Adrenal gland (tissue), 12 donors: Measurements from ENCODE around the gene TCF4. TPM values are rescaled to one million over a fixed set of nuclear protein-coding genes. Genes with fewer than 3 reads are reported as not detected.

Experiments
- DNase-seq, 7 donors: peaks; one replicate each; pipeline ENCODE4 v3.0.0-alpha.2; 2019 to 2020
- H3K27ac ChIP-seq, 5 donors: fragments of 200-600 bp; sonication (generic) in 4 of 5; 1 replicate in 3 of 5; 2 replicates in 2 of 5; pipeline versions ENCODE4 v1.5.1 to v1.8.0; 2016 to 2020; ENCODE audit warnings: mild to moderate bottlenecking in 1 of 5
- H3K27me3 ChIP-seq: fragments of 200-600 bp; 2 replicates; pipeline ENCODE4 v1.8.0; 2021
- H3K36me3 ChIP-seq, 2 donors: fragments of 200-600 bp; replicated peaks in 1 of 2; 1 replicate in 1 of 2; 2 replicates in 1 of 2; pipeline versions ENCODE4 v1.5.1 to v1.8.0; 2018 to 2022
- H3K4me1 ChIP-seq, 2 donors: fragments of 200-600 bp; replicated peaks in 1 of 2; 1 replicate in 1 of 2; 2 replicates in 1 of 2; pipeline versions ENCODE4 v1.5.1 to v1.8.0; 2018 to 2021
- H3K4me3 ChIP-seq, 4 donors: fragments of 200-600 bp; sonication (generic) in 3 of 4; one replicate each; pipeline ENCODE4 v1.5.1; 2016 to 2018
- H3K9me3 ChIP-seq, 3 donors: fragments of 200-600 bp; sonication (generic) in 1 of 3; replicated peaks in 1 of 3; 1 replicate in 2 of 3; 2 replicates in 1 of 3; pipeline versions ENCODE4 v1.5.1 to v1.8.0; 2016 to 2021
- POLR2A ChIP-seq, 2 donors: fragments of 450-650 bp; IDR thresholded peaks; one replicate each; pipeline ENCODE4 v1.6.1; 2017; ENCODE audit warnings: antibody characterized with exemption in 2 of 2, mild to moderate bottlenecking in 2 of 2, moderate library complexity in 1 of 2
- WGBS, 4 donors: extraction: QIAGEN DNeasy Blood & Tissue Kit in 2 of 4; methylation state at CpG; one replicate each; pipeline versions ENCODE4 v1.1.5 to v1.1.7; 2013 to 2017; 5-methylcytosine and 5-hydroxymethylcytosine counted together
- intact Hi-C, 2 donors: fragments of 100-400 bp; cut with DNase I; formaldehyde crosslinking; loops; one replicate each; pipeline versions ENCODE4 v1.14.1 to v1.15.0; 2022 to 2023
- polyA plus RNA-seq, 3 donors: library from polyadenylated mRNA; stranded (reverse); fragments of 200-250 nt in 2 of 3; fragments of 350-450 nt in 1 of 3; fragmentation: Illumina TruSeq in 1 of 3; extraction: RNeasy Lipid Tissue Mini Kit (QIAGEN cat#74804) in 1 of 3; gene quantifications; one replicate each; pipeline ENCODE4 v1.2.3, GENCODE V29; 2013 to 2014
- total RNA-seq, 9 donors: library from RNA; depleted of rRNA in 4 of 9; stranded (reverse); fragments of >200 nt in 4 of 9; fragments of 120-200 nt in 1 of 9; fragmentation: NEBNext Ultra II Directional in 1 of 9; extraction: Animal tissue kit (Norgen Biotek cat#: 25700) in 1 of 9; gene quantifications; one replicate each; pipeline versions ENCODE4 v1.1.0 to v1.2.4, GENCODE V29; 2013 to 2023
- TF ChIP-seq, protein P1 (sequence below), 6 experiments: fragments of 450-650 bp in 4 of 6; fragments of 200-600 bp in 2 of 6; sonication (generic) in 1 of 6; IDR thresholded peaks; 1 replicate in 5 of 6; 2 replicates in 1 of 6; pipeline versions ENCODE4 v1.5.1 to v1.8.0; 2016 to 2021; ENCODE audit warnings: antibody characterized with exemption in 6 of 6, mild to moderate bottlenecking in 2 of 6, moderate library complexity in 1 of 6
- donor health status: healthy with polysubstance abuse.
- donor health status: Bipolar disorder and iron deficiency.
- donor health status: DM: yes; HTN: yes; CAD: no.
- donor health status: DM: no; HTN: no; CAD: no.
- donor health status: DM: no; HTN: no; CAD: no.
- donor health status: DM: yes; HTN: yes; CAD: no.

Gene TCF4
- total and polyA plus RNA-seq, 12 donors, result 21.9 to 196 (median 112) TPM

DNA sequence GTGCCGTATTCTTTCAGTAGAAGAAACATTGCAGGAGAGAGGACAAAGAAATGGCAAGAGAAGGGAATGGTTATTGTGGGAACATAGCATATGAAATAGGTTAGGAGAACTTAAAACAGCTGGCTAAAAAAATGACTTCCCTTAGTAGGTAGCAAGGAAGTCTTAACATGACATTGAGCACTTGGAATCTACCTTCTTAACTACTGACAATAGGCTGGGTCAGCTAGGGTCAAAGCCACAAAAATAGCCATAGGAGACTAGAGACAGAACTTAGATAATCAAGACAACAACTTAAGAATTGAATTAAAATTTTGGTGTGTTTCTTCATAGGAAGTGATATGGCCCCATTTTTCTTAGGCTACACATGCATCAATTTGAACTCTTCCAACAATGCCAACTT lies 227.9 kb downstream of the TCF4 start:
- Histone ChIP-seq H3K27me3 (no peaks in the 10 kb centered on the region), H3K4me1 (no peaks in the 10 kb centered on the region), H3K9me3 (no peaks in the 10 kb centered on the region), H3K4me3 (no peak overlapping the region), H3K36me3 (no peaks in the 10 kb centered on the region), H3K27ac (no peak overlapping the region)
- 85 to 95% (median 93%) methylated on average over 1 of the region's 1 CpG for WGBS, 4 donors
- no peak for DNase-seq
- TF ChIP-seq, protein P1, sequence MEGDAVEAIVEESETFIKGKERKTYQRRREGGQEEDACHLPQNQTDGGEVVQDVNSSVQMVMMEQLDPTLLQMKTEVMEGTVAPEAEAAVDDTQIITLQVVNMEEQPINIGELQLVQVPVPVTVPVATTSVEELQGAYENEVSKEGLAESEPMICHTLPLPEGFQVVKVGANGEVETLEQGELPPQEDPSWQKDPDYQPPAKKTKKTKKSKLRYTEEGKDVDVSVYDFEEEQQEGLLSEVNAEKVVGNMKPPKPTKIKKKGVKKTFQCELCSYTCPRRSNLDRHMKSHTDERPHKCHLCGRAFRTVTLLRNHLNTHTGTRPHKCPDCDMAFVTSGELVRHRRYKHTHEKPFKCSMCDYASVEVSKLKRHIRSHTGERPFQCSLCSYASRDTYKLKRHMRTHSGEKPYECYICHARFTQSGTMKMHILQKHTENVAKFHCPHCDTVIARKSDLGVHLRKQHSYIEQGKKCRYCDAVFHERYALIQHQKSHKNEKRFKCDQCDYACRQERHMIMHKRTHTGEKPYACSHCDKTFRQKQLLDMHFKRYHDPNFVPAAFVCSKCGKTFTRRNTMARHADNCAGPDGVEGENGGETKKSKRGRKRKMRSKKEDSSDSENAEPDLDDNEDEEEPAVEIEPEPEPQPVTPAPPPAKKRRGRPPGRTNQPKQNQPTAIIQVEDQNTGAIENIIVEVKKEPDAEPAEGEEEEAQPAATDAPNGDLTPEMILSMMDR (IDR thresholded peaks at IDR 0.05), result no peak
- no peak for TF ChIP-seq POLR2A (IDR thresholded peaks at IDR 0.05)
- intact Hi-C loops, result no loop called here

DNA sequence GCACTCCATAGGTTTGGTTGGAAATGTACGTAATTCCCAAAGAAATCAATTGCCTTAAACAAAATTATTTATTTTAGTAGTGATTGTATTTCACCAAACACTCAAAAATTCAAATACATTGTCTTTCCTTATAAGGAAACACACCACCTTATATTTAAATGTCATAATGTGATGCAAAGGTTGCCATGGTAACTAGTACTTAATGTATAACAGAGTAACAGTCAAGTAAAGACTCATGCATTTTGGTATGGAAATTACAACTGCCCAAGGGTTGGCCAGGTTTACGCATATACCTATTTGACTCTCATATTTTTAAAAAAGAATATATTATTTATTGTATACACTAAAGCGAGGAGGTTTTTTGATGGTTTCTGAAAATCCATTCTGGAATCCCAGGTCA lies 231.2 kb downstream of the TCF4 start:
- no peaks in the 10 kb centered on the region for H3K9me3 ChIP-seq
- no peaks in the 10 kb centered on the region for H3K27me3 ChIP-seq
- WGBS, 4 donors, result 94 to 97% (median 97%) methylated on average over 3 of the region's 3 CpGs
- H3K27ac ChIP-seq, result no peak overlapping the region
- intact Hi-C loops, result no loop called here
- H3K4me1 ChIP-seq, result no peaks in the 10 kb centered on the region
- no peak for TF ChIP-seq POLR2A (IDR thresholded peaks at IDR 0.05)
- TF ChIP-seq, protein P1 (IDR thresholded peaks at IDR 0.05), result no peak
- no peak for DNase-seq
- H3K4me3 ChIP-seq, result no peak overlapping the region
- no peaks in the 10 kb centered on the region for H3K36me3 ChIP-seq

DNA sequence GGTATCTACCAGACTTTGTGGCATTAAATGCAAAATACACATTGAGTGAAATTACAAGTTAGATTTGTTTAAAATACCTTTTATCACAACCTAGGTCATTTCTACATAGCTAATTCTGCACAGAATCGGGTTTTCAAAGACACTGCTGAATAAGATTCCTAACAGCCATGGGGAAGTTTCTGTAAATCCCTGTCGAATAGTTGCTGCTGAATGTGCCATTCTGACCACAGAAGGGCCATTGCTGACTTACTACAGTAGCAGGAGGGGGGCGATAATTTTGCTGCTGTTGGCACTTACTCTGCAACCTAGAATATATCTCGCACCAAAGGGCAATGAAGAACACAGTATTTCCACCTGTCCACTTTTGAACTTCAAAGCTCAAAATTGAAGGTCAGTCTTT lies 232.8 kb downstream of the TCF4 start:
- intact Hi-C loops, result no loop called here
- TF ChIP-seq POLR2A (IDR thresholded peaks at IDR 0.05), result no peak
- TF ChIP-seq, protein P1 (IDR thresholded peaks at IDR 0.05), result no peak
- WGBS, 4 donors, result 72 to 81% (median 76%) methylated on average over 4 of the region's 4 CpGs
- Histone ChIP-seq H3K27ac (no peak overlapping the region), H3K9me3 (no peaks in the 10 kb centered on the region), H3K27me3 (no peaks in the 10 kb centered on the region), H3K36me3 (no peaks in the 10 kb centered on the region), H3K4me1 (no peaks in the 10 kb centered on the region), H3K4me3 (no peak overlapping the region)
- no peak for DNase-seq

DNA sequence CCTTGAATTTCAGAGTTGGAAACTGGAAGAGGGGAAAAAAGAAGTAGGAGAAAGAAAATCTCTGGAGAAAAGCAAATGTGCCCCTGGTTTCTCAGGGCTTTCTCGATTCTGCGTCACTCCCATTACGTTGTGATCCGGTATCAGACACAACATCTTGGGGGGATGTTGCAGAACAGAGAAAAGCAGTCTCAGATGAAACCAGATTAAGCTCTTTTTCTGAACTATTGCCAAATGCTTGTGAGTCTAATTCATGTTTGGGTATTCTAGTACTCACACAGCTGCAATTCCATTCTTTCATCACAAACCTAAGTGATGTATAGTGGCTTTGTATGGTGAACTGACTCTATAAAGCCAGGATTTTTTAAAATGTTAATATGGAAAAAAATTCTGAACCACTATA lies 233.2 kb downstream of the TCF4 start:
- H3K4me3 ChIP-seq, result no peak overlapping the region
- intact Hi-C loops, result no loop called here
- 64 to 87% (median 70%) methylated on average over 4 of the region's 4 CpGs for WGBS, 4 donors
- no peak for TF ChIP-seq POLR2A (IDR thresholded peaks at IDR 0.05)
- TF ChIP-seq, protein P1 (IDR thresholded peaks at IDR 0.05), result no peak
- DNase-seq, result no peak
- no peaks in the 10 kb centered on the region for H3K36me3 ChIP-seq
- H3K9me3 ChIP-seq, result no peaks in the 10 kb centered on the region
- no peaks in the 10 kb centered on the region for H3K27me3 ChIP-seq
- no peaks in the 10 kb centered on the region for H3K4me1 ChIP-seq
- H3K27ac ChIP-seq, result no peak overlapping the region
